SK-MEL-5 (cell line): ENCODE results near the gene SERGEF. TPM values are rescaled to one million over a fixed set of nuclear protein-coding genes. Genes with fewer than 3 reads are reported as not detected.
"Not testable (repeated sequence)": the region's sequence is repeated elsewhere in the genome, so short reads cannot be mapped to it uniquely, and the experiment has no call there.

Experiments used
- DNase-seq: peaks from one replicate; pipeline ENCODE4 v3.0.0-alpha.2; 2016; ENCODE audit warnings: low read depth, low spot score
- in situ Hi-C: cut with HindIII; loops from 2 replicates; pipeline ENCODE4 v1.10.0; 2016; ENCODE audit warnings: low sequenced_read_pairs, high pct_unique_total_duplicates, low pct_unique_long_range_greater_than_20kb
- total RNA-seq: library from RNA; depleted of rRNA; stranded (reverse); fragments of >200 nt; shearing (Covaris generic); gene quantifications from 2 replicates; pipeline ENCODE4 v1.2.3, GENCODE V29; 2014

The SERGEF gene
- total RNA-seq, 1 experiment from 2014 or later, result 35.1 TPM

DNA sequence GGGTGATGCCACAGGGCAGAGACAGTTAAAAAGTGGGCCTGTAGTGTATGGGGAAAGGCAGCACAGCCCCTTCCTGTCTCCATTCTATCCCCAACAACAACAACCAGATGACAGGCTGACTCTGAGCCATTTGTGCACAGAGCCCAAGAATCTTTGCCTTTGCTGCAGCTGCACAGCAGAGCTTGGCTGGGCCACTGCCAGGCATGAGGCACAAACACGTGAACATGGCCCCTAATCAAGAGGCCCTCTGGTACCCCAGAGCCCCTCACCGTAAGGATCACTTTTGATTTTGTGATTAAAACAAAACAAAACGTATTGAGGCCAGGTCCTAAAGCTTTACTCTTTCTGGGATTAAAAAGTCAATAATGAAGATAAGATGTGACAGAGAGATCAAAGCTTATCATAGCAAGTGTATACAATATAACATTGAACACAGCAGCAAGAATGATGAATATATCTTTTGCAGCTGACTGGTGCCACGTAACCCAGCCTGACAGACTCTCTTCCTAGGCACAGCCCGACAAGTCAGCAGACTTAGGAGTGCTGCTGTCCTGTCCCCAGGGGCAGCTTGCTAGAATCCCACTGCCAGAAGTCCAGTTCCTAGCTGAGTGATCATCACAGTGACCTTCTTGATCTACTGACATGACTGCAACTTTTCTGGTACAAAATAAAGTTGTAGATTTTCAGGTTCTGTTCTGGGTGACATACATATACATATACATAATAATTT, 117.8 kb downstream of the SERGEF start:
- in situ Hi-C loops, result no loop called here
- no peak for DNase-seq

DNA sequence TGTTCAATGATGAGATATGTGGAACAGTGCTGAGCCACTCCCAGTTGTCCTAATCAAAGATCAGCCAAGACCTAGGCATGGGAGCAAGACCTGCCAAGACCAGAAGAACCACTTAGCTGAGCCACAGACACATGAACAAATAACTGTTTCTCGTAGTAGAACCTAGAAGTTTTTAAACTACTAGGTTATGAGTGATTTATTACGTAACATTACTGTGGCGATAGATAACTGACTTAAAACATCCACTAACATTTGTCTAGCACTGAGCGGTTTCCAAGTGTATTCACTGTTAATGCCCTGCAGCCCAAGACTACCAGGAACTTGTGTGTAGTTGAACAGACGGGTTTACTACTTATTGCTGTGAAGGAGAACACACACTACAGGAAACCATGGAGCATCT, 120.4 kb downstream of the SERGEF start:
- in situ Hi-C loops, result no loop called here
- no peak for DNase-seq

DNA sequence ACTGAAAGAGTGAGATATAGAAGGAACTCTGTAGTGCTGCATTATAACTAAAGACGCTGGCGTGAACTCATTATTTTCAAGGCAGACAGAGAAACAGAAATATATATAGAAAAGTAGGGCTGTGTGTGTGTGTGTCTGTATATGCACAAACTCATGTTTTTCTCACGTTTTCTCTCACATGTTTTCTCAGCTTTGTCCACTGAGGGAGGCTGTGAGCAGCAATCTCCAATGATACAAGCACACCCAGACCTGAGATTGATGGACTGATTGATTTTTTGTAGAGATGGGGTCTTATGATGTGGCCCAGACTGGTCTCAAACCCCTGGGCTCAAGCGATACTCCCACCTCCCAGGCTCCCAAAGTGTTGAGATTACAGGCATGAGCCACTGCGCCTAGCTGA, 122.5 kb downstream of the SERGEF start:
- in situ Hi-C loops, result no loop called here

DNA sequence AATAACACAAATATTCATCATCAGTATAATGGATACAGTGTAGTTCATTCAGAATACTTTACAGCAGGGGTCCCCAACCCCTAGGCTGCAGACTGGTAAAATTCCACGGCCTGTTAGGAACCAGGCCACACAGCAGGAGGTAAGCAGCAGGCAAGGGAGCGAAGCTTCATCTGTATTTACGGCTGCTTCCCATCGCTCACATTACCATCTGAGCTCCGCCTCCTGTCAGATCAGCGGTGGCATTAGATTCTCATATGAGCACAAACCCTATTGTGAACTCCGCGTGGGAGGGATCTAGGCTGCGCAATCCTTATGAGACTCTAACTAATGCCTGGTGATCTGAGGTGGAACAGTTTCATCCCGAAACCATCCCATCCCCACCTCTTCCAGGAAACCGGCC, 125.1 kb downstream of the SERGEF start:
- in situ Hi-C loops, result no loop called here
- DNase-seq, result no peak

More for the DNA sequence above, 122.5 kb downstream of the SERGEF start:
- no peak for DNase-seq

DNA sequence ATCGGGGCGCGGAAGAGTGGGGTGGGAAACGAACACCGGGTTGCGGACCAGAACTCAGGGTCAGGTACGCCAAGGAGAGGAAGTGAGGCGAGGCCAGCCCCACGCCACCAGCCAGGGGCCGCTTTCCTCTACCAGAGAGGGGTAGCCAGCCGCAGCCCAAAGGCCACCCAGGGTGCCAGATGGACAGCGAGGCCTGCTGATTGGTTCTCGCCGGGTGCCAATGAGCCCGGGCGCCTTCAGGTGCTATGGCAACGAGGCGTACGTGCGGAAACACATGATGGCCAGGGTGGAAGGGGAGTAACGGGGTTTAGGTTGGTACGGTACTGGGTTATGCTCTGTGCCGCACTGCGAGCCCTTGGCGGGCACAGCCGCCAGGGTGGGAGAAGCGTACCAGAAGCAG, 128.9 kb downstream of the SERGEF start:
- in situ Hi-C loops, result no loop called here

DNA sequence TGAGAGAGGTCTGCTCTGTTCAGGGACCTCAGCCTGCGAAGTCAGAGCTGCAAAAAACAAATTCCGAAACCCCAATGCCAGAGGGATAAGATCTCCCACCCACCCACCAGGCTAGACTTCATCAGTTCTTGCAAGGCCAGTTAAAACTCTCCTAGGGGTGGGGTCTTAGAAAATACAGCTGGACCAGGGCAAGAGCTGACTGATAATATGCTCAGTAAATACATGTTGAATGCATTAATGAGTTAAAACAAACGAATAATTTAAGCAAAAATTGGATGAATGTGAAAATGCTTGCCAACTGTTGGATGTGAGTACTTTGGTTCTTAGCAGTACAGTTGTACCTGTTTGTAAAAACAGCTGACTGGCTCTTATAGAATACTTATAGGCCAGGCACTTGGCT, 129.8 kb downstream of the SERGEF start:
- in situ Hi-C loops, result no loop called here

More for the DNA sequence above, 128.9 kb downstream of the SERGEF start:
- no peak for DNase-seq

DNA sequence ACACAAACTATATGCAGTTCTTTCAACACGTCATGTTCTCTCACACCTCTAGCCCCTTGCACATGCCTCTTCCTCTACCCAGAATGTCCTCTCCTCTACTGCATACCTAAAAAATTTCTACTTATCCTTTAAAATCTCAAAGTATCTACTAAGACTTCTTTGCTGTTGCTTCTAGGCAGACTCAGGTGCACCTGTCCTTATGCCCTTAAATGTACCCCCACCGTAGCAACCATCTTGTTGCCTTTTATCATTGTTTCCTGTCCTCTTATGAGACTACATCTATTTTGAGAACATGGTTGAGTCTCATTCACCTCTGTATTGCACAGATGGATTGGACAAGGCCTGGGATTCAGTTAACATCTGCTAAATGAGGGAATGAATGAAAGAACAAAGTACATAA, 134.1 kb downstream of the SERGEF start:
- DNase-seq, result no peak
- in situ Hi-C loops, result no loop called here

More for the DNA sequence above, 129.8 kb downstream of the SERGEF start:
- no peak for DNase-seq

DNA sequence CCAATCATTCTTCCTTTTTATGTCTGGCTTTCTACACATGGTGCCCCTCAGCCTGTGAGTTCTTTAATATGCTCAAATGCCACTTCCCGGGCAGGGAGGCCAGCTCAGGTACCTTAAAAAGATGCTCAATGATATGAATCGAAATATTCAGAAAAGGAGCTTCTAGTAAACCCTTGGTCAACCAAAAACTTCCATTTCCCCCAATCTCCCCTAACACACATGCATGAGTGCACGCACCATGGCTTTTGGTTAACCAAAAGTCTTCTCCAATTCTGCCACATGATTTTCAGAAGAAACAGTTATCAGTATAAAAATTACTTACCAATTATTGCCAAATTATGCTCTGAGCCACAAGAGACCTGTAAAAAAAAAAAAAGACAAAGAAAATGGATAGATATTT, 135.0 kb downstream of the SERGEF start:
- in situ Hi-C loops, result no loop called here
- no peak for DNase-seq

DNA sequence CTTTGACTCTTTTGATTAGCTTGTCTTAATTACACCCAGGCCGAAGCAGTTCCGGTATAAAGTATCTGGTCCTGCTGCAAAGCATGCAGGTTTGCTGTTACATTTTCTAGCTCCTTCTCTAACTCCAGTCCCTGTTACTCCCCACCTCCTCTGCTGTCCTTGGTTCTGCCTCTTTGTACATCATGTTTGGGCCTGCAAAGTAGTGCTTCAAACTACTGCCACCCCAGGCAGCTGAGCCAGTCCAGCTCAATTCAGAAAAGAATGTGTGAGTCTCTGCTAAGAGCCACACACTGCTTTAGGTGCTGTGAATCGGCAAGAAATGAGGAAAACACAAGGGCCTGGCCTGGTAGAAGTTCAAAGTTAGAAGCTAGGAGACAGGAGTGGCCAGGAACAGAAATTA, 136.0 kb downstream of the SERGEF start:
- no peak for DNase-seq
- in situ Hi-C loops, result no loop called here

DNA sequence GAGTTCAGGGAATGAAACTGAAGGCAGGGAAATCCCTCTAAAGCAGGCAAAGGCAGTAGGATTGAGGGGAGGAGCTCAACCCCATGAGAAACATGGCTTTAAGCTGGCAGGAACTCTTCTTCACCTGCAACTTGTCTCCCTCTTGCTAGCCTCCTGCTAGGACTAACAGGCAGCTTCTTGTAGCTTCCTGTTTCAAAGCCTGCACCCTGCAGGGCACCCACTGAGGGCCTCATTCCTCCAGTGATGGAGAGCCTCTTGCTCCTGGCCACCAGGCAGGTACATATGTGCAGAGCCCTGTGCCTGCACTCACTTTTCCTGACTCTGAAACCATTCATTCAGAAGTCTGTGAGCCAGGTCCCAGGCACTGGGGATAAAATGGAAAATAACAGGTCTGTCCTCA, 137.0 kb downstream of the SERGEF start:
- no peak for DNase-seq
- in situ Hi-C loops, result no loop called here

DNA sequence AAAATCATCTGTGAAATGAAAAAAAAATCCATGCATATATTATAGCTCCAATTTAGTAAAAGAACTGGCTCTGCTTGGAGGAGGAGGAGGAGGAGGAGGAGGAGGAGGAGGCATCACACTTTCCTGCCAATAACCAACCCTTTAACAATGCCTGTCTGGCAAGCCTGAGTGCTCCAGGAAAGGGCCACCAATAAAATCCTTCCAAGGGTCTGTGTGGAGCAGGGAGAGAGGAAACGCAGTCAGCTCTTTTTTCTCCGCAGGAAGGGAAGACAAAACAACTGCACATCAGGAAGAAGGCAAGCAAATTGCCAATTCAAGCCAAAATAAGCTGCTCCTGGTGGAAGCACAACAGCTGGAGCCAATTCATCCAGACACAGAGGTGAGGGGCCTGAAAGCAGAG, 139.3 kb downstream of the SERGEF start:
- no peak for DNase-seq

DNA sequence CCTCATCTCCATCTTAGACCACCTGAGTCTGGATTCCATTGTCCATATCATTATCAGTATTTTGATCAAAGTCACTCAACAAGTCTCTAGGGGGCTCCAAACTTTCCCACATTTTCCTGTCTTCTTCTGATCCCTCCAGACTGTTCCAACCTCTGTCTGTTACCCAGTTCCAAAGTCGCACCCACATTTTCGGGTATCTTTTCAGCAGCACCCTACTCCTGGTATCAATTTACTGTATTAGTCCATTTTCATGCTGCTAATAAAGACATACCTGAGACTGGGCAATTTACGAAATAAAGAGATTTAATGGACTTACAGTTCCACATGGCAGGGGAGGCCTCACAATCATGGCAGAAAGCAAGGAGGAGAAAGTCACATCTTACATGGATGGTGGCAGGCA, 144.4 kb downstream of the SERGEF start:
- DNase-seq, in situ Hi-C loops: not testable (repeated sequence)

More for the DNA sequence above, 139.3 kb downstream of the SERGEF start:
- in situ Hi-C loops, result no loop called here

DNA sequence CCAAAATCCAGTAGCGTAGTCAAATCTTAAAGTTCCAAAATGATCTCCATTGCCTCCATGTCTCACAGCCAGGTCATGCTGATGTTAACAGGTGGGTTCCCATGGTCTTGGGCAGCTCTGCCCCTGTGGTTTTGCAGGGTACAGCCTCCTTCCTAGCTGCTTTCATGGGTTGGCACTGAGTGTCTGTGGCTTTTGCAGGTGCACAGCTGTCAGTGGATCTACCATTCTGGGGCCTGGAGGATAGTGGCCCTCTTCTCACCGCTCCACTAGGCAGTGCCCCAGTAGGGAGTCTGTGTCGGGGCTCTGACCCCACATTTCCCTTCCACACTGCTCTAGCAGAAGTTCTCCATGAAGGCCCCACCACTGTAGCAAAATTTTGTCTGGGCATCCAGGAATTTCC, 145.5 kb downstream of the SERGEF start:
- in situ Hi-C loops, result no loop called here
- DNase-seq, result no peak

DNA sequence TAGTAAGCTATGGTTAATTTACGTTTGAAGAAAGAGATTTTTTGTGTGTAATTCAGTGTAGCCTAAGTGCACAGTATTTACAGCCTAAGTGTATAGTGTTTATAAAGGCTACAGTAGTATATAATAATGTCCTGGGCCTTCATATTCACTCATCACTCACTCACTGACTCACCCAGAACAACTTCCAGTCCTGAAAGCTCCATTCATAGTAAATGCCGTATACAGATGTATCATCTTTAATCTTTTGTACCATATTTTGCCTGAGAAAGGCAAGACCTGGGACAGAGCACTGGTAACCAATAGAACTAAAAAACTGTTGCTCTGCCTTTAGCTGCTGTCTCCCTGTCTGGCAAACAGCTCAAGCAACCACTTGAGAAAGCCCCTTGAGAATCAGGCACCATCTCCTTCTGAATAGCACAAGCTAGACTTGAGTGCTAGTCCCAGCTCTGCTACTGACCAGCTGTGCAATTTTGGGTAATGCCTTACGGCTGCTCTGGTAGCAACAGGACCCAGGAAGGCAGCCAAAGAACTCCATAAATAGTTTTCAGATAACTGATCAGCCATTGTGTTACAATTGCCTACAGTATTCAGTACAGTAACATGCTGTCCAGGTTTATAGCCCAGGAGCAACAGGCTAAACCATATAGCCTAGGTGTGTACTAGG, 146.9 kb downstream of the SERGEF start:
- in situ Hi-C loops, result no loop called here
- no peak for DNase-seq

DNA sequence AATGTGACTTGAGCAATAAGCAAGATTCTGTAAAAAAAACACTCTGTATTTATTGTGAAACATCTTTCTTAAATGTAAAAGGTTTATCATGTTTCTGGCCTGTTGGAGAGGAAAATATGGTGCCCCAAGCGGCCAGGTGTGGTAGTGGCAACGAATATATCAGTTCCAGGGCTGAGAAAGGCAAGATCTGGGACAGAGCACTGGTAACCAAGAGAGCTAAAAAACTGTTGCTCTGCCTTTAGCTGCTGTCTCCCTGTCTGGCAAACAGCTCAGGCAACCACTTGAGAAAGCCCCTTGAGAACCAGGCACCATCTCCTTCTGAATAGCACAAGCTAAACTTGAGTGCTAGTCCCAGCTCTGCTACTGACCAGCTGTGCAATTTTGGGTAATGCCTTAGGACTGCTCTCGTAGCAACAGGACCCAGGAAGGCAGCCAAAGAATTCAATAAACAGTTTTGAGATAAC, 148.3 kb downstream of the SERGEF start:
- peak; percentile 31 for DNase-seq
- in situ Hi-C loops, result no loop called here

DNA sequence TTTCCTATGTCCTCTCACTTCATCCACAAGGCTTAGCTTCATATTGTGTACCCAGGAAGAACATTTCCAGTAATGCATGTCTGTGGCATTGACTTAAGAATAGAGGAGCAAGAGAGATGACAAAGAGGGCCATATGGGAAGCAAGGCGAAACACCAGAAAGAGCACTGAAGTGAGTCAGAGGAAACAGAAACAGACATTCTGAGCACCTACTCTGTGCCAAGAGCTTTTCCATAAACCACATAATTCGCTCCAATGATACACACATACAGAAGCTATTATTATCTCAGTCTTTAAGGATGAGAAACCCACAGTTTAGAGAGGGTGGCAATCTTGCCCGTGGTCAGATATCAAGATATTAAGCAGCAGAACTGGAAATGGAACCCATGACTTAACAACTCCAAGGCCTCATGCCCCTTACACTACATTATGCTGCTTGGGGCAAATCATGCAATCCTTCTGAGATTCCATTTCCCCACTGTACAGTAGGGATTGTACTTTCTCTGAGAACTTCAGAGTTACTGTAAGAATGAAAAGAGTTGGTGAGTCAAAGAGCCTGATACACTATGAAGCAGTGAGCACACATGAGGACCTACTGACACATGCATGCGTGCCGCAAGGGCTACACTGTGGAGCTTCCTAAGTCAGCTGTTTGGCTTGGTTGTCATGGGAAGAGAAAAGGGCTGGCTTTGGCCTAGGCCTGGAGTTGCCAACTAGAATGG, 151.7 kb downstream of the SERGEF start:
- DNase-seq, result no peak
- in situ Hi-C loops, result no loop called here

DNA sequence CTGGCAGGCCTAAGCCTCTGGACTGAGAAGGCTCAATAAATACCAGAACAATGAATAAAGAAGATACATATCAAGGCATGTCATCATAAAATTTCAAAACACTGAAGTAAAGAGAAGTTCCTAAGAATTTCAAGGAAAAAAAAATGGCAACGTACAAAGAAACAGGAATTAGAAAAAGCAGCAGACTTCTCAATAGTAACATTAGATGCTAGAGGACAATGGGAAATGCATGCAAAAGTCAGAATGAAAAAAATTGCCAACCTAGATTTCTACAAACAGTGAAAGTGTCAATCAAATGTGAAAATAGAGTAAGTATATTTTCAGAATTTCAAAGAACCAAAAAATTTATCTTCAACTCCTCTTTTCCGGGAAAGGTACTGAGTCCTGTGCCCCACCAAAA, 153.3 kb downstream of the SERGEF start:
- in situ Hi-C loops, result no loop called here

DNA sequence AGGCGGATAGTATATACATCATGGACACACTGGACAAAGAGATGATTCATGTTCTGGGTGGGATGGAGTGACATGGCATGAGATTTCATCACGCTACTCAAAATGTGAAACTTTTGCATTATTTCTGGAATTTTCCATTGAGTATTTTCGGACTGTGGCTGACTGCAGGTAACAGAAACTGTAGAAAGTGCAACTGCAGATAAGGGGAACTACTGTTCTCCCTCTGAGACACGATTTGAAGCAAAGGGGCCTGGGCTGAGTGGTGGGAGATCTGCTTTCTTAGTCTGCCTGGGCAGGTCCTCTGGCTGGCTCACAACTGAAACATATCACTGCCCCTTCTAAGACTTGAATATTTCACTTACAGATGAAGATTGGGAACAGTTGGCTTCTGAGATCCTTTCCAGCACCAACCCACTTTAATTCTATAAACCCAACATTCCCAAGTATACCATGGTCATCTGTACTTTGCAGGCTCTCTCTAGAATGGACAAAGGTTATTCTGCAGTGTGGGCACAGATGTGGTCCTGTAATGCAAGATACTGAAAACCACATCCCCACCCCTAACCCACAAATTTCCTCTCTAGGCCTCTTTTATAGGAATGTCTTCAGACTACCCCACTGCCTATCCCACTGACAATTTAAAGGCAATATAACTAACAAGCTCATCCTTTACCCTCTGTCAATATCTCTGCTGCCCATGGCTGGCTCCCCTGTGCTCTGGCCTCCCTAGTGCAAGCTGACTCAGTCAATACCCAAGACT, 157.1 kb downstream of the SERGEF start:
- in situ Hi-C loops, result no loop called here
- no peak for DNase-seq

More for the DNA sequence above, 153.3 kb downstream of the SERGEF start:
- no peak for DNase-seq
